NCI-H2029 (cell line): ENCODE measurements around the gene UQCRC1.
"Not testable (repeated sequence)": the region's sequence is repeated elsewhere in the genome, so short reads cannot be mapped to it uniquely, and the experiment has no call there.

Source experiments
- DNase-seq: peaks from one replicate; lab custom pipeline; 2025; lab: John Stamatoyannopoulos, UW

The UQCRC1 gene

GRCh38 chr3:48553886-48554845 lies 55.3 kb downstream of the UQCRC1 start:
- DNase-seq = no peak

GRCh38 chr3:48553361-48553760 lies 56.1 kb downstream of the UQCRC1 start:
- DNase-seq = no peak

GRCh38 chr3:48552111-48552951 lies 57.1 kb downstream of the UQCRC1 start:
- DNase-seq = no peak

- not testable (repeated sequence) for DNase-seq
Observed at GRCh38 chr3:48551651-48552050, 57.8 kb downstream of the UQCRC1 start.
